Effector memory CD4-positive, alpha-beta T cell (primary cell): ENCODE data around the gene RYR3.
"Not testable (repeated sequence)": the region's sequence is repeated elsewhere in the genome, so short reads cannot be mapped to it uniquely, and the experiment has no call there.

Experiments used
- DNase-seq, 3 donors: peaks; one replicate each; pipeline ENCODE4 v3.0.0-alpha.2; 2020
- H3K27ac ChIP-seq: 2 replicates; pipeline ENCODE4 v1.7.0; 2013; ENCODE audit warnings: mild to moderate bottlenecking, low read length, moderate library complexity; ENCODE audit not compliant: insufficient read depth, poor library complexity, severe bottlenecking
- H3K27me3 ChIP-seq: replicated peaks from 2 replicates; pipeline ENCODE4 v1.7.0; 2013; ENCODE audit warnings: mild to moderate bottlenecking, low read length; ENCODE audit not compliant: insufficient read depth, control insufficient read depth, poor library complexity, severe bottlenecking
- H3K36me3 ChIP-seq: 2 replicates; pipeline ENCODE4 v1.7.0; 2013; ENCODE audit warnings: mild to moderate bottlenecking, low read length, moderate library complexity; ENCODE audit not compliant: control insufficient read depth, insufficient read depth
- H3K4me1 ChIP-seq: 2 replicates; pipeline ENCODE4 v1.7.0; 2013; ENCODE audit warnings: low read length, mild to moderate bottlenecking; ENCODE audit not compliant: control insufficient read depth, insufficient read depth, poor library complexity, severe bottlenecking
- H3K4me3 ChIP-seq: 2 replicates; pipeline ENCODE4 v1.7.0; 2013; ENCODE audit warnings: low read length, low read depth, mild to moderate bottlenecking; ENCODE audit not compliant: insufficient read depth, poor library complexity, severe bottlenecking
- H3K9me3 ChIP-seq: 2 replicates; pipeline ENCODE4 v1.7.0; 2013; ENCODE audit warnings: mild to moderate bottlenecking, low read length, moderate library complexity; ENCODE audit not compliant: control insufficient read depth

Gene RYR3

GRCh38 chr15:33569036-33569435 is 258.3 kb downstream of the RYR3 start:
- Histone ChIP-seq H3K36me3 (no peaks in the 10 kb centered on the region), H3K4me1 (no peaks in the 10 kb centered on the region), H3K9me3 (no peaks in the 10 kb centered on the region), H3K27ac (no peak overlapping the region), H3K4me3 (no peak overlapping the region), H3K27me3 (no peaks in the 10 kb centered on the region)
- DNase-seq, result no peak

- DNase-seq, H3K4me1 ChIP-seq, H3K27ac ChIP-seq, H3K4me3 ChIP-seq, H3K9me3 ChIP-seq, H3K27me3 ChIP-seq, H3K36me3 ChIP-seq: not testable (repeated sequence)
Observed at GRCh38 chr15:33577911-33578310, 267.1 kb downstream of the RYR3 start.

GRCh38 chr15:33580526-33580925 is 269.8 kb downstream of the RYR3 start:
- no peaks in the 10 kb centered on the region for H3K9me3 ChIP-seq
- no peak overlapping the region for H3K4me3 ChIP-seq
- no peaks in the 10 kb centered on the region for H3K4me1 ChIP-seq
- DNase-seq, result no peak
- H3K36me3 ChIP-seq, result no peaks in the 10 kb centered on the region
- H3K27me3 ChIP-seq, result no peaks in the 10 kb centered on the region
- no peak overlapping the region for H3K27ac ChIP-seq

GRCh38 chr15:33581032-33581431 is 270.3 kb downstream of the RYR3 start:
- H3K27ac ChIP-seq, result no peak overlapping the region
- H3K4me1 ChIP-seq, result no peaks in the 10 kb centered on the region
- H3K4me3 ChIP-seq, result no peak overlapping the region
- DNase-seq, result no peak
- no peaks in the 10 kb centered on the region for H3K27me3 ChIP-seq
- no peaks in the 10 kb centered on the region for H3K9me3 ChIP-seq
- H3K36me3 ChIP-seq, result no peaks in the 10 kb centered on the region

GRCh38 chr15:33584797-33585196 is 274.0 kb downstream of the RYR3 start:
- Histone ChIP-seq H3K27me3 (no peaks in the 10 kb centered on the region), H3K4me1 (no peaks in the 10 kb centered on the region), H3K27ac (no peak overlapping the region), H3K4me3 (no peak overlapping the region), H3K36me3 (no peaks in the 10 kb centered on the region), H3K9me3 (no peaks in the 10 kb centered on the region)
- DNase-seq, result no peak

GRCh38 chr15:33586786-33587697 is 276.3 kb downstream of the RYR3 start:
- H3K27me3 ChIP-seq, result no peaks in the 10 kb centered on the region
- H3K27ac ChIP-seq, result no peak overlapping the region
- H3K36me3 ChIP-seq, result no peaks in the 10 kb centered on the region
- no peak for DNase-seq
- H3K4me3 ChIP-seq, result no peak overlapping the region
- no peaks in the 10 kb centered on the region for H3K4me1 ChIP-seq
- no peaks in the 10 kb centered on the region for H3K9me3 ChIP-seq

- no peak for DNase-seq
- Histone ChIP-seq H3K4me1 (no peaks in the 10 kb centered on the region), H3K27me3 (no peaks in the 10 kb centered on the region), H3K36me3 (no peaks in the 10 kb centered on the region), H3K9me3 (no peaks in the 10 kb centered on the region), H3K27ac (no peak overlapping the region), H3K4me3 (no peak overlapping the region)
Observed at GRCh38 chr15:33587773-33588172, 277.0 kb downstream of the RYR3 start.

- no peak overlapping the region for H3K4me3 ChIP-seq
- H3K9me3 ChIP-seq, result no peaks in the 10 kb centered on the region
- DNase-seq, result no peak
- no peaks in the 10 kb centered on the region for H3K4me1 ChIP-seq
- no peak overlapping the region for H3K27ac ChIP-seq
- no peaks in the 10 kb centered on the region for H3K27me3 ChIP-seq
- H3K36me3 ChIP-seq, result no peaks in the 10 kb centered on the region
Observed at GRCh38 chr15:33592864-33593263, 282.1 kb downstream of the RYR3 start.

- not testable (repeated sequence) for H3K4me1 ChIP-seq, H3K4me3 ChIP-seq, DNase-seq, H3K27me3 ChIP-seq, H3K27ac ChIP-seq, H3K36me3 ChIP-seq, H3K9me3 ChIP-seq
Observed at GRCh38 chr15:33598382-33598781, 287.6 kb downstream of the RYR3 start.

- H3K36me3 ChIP-seq, result no peaks in the 10 kb centered on the region
- no peak overlapping the region for H3K4me3 ChIP-seq
- no peaks in the 10 kb centered on the region for H3K27me3 ChIP-seq
- no peaks in the 10 kb centered on the region for H3K9me3 ChIP-seq
- H3K27ac ChIP-seq, result no peak overlapping the region
- H3K4me1 ChIP-seq, result no peaks in the 10 kb centered on the region
- no peak for DNase-seq
Observed at GRCh38 chr15:33600212-33600611, 289.4 kb downstream of the RYR3 start.
